Inferior parietal cortex (tissue), 1 donor: ENCODE data around the gene MIA2.
A peak's percentile ranks its signal among the peaks of the same experiment; 100 is the strongest.
"Not testable (repeated sequence)": the region's sequence is repeated elsewhere in the genome, so short reads cannot be mapped to it uniquely, and the experiment has no call there.

Experiments
- DNase-seq: peaks from one replicate; pipeline ENCODE4 v3.0.0-alpha.2; 2016; ENCODE audit errors: extremely low spot score

The MIA2 gene

GRCh38 chr14:39266871-39267607 is 33.3 kb downstream of the MIA2 start:
- peak; percentile 74 for DNase-seq

DNA sequence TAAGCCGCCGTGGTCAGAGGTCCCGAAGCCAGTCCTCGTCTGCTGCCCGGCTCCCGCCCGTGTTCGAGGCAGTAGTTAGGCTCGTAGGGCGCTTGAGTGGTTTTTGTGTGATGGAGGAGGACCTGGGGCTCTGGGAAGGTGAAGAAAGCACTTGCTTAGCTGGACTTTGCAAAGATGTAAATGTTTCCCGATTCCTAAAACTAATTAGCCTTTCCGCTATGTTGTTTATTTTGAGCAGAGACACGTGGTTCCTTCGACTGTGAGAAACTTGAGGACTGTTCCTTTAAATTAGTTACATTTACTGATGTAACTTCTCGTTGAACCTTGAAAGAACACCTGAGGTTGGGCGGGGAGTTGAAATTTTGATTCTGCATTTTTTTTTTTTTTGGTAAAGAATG is 33.9 kb downstream of the MIA2 start:
- DNase-seq: peak; percentile 44

- peak; percentile 28 for DNase-seq
These were observed 34.7 kb downstream of the MIA2 start for GRCh38 chr14:39268393-39268792.

DNA sequence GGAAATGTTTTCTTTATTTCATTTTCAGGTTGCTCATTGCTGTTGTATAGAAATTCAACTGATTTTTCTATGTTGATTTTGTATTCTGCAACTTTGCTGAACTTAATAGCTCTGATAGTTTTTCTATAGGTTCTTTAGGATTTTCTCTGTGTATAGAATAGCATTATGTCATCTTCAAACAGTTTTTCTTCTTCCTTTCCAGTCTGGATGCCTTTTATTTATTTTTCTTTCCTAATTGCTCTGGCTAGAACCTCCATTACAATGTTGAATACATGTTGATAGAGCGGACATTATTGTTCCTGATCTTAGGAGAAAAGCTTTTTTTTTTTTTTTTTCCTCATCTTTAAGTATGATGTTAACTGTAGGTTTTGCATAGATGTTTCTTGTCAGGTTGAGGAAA is 39.2 kb downstream of the MIA2 start:
- DNase-seq: no peak

- no peak for DNase-seq
These were observed 41.7 kb downstream of the MIA2 start for GRCh38 chr14:39275395-39275794.

- DNase-seq: no peak
These were observed 42.3 kb downstream of the MIA2 start for GRCh38 chr14:39276005-39276404.

DNA sequence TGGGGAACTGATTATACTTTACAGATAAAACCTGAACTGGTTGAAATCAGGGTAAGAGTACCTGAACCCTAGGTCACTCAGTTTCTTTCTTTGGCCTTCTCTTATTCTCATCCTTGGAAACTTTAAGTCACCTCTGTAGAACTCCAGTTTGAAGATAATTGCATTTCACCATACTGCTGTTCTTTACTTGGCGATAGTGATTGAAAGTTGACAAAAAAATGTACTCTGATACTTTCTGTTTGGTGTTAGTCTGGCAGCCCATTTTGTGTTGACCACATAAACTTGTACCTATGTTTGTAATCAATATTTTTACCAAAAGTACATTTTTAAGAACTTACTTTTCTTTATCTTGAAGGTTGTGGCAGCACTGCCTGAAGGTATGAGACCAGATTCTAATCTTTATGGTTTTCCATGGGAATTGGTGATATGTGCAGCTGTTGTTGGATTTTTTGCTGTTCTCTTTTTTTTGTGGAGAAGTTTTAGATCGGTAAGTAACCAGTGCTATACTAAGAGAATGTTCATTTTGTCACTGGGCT is 42.9 kb downstream of the MIA2 start:
- DNase-seq: no peak

- DNase-seq: no peak
These were observed 45.8 kb downstream of the MIA2 start for GRCh38 chr14:39279515-39279914.

DNA sequence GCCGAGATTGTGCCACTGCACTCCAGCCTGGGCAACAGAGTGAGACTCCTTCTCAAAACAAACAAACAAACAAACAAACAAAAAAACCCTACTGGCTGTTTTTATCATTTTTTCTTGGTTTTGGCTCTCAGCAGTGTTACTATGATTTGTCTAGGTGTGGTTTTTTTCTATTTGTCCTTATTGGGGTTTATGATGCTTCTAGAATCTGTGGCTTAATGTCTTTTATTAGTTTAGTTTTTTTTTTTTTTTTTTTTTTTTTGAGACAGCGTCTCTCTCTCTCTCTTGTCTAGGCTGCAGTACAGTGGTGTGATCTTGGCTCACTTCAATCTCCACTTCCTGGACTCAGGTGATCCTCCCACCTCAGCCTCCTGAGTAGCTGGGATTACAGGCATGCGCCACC is 47.0 kb downstream of the MIA2 start:
- not testable (repeated sequence) for DNase-seq

GRCh38 chr14:39289523-39289922 is 55.8 kb downstream of the MIA2 start:
- DNase-seq: no peak

- no peak for DNase-seq
These were observed 58.0 kb downstream of the MIA2 start for GRCh38 chr14:39291701-39292100.

DNA sequence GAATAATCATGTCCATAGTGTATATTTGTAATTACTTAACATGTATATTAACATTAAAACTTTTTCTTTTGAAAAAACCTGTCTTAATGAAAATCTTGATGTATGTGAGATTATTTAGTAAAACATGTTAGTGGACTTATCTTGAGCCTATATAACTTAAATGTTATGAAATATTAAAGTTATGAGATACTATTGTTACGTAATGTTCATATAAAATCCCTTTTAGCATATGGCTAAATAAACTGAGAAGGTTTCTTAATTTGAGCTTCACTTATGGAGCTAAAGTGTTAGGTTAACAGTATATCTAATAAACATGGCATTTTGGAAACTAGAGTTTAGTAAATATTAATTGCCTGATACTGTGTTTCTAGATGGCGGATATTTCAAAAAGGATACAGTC is 59.9 kb downstream of the MIA2 start:
- DNase-seq: no peak

DNA sequence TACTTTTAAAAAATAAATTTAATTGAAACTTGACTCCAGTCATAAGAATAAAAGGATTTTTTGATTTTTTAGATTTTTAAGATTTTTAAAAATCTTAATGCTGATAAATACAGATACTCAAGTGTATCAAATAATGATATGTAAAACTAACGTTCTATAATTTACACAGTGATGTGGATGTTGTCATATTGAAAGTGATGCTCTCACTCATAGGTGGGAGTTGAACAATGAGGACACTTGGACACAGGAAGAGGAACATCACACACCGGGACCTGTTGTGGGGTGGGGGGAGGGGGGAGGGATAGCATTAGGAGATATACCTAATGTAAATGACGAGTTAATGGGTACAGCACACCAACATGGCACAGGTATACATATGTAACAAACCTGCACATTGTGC is 66.7 kb downstream of the MIA2 start:
- not testable (repeated sequence) for DNase-seq

- peak; percentile 29 for DNase-seq
These were observed 68.6 kb downstream of the MIA2 start for GRCh38 chr14:39302124-39302810.

DNA sequence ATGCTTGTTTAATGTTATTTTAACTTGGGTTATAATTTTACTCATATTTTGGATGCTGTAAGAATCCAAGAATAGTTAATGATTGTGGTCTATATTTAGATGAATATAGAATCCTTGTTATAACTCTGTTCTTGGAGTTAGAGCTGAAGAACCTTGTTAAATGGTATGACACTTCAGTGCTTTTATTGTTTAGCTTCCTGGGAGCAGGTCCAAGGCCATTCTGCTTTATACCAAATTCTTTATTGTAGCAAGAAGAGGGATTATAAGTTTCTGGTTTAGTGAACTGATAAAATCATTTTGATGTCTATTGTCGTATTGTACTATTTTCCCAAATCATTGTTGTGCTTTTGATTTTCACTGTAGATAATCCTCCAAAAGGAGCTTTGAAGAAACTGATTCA is 69.4 kb downstream of the MIA2 start:
- no peak for DNase-seq

DNA sequence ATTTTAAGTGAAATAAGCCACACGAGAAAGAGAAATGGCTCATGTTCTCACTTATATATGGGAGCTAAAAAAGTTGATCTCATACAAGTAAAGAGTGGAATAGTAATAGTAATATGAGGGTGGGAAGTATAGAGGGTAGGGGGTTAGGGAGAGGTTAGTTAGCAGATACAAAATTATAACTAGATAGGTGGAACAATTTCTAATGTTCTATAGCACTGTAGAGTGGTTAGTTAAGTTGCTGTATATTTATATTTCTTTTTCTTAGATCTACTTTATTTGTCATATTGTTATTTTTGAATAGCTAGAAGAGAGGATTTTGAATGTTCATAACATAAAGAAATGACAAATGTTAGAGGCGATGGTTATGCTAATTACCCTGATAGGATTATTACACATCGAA is 74.1 kb downstream of the MIA2 start:
- no peak for DNase-seq

- no peak for DNase-seq
These were observed 76.3 kb downstream of the MIA2 start for GRCh38 chr14:39310051-39310450.

- no peak for DNase-seq
These were observed 82.2 kb downstream of the MIA2 start for GRCh38 chr14:39315859-39316444.

- no peak for DNase-seq
These were observed 83.3 kb downstream of the MIA2 start for GRCh38 chr14:39316830-39317553.

DNA sequence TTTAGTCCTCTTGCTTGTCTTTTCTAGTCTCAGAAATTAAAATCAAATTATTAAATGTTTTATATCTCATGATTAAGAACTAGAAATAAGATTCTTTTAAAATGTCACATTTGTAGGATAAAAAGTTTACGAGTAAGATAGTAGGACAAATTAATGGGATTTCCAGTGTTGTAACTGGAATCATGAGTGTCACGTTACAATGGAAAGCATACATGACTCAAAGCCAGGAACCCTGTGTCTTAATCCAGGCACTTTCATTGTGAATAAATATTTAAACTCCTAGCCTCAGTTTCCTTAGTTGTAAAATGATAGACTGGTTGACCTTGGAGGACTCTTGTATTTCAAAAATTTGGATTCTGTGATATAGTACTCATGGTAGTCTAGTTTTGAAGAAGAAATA is 84.9 kb downstream of the MIA2 start:
- DNase-seq: no peak

- DNase-seq: no peak
These were observed 85.7 kb downstream of the MIA2 start for GRCh38 chr14:39319381-39319780.

DNA sequence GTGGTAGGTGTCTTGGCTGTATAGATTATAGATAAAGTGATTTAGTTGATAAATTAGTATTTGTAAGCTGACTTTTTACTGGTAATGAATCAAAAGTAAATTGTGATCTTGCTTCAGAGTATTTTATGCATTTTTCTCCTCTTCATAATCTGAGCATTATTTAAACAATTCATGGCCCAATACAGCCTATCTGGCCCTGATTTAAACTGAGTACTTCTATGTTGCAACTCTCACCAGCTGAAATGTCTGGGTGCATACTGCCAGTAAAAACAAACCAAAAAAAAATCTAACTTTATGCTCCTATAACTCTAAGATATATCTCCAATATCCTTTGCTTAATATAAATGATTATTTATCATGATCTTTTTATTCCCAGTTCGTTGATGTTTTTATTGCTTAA is 86.6 kb downstream of the MIA2 start:
- DNase-seq: no peak
